HG03558 (cell line): ENCODE measurements around the gene ZNF845.
"Not testable (repeated sequence)": the region's sequence is repeated elsewhere in the genome, so short reads cannot be mapped to it uniquely, and the experiment has no call there.

Source experiments
- ATAC-seq: cut with Tn5 transposase; IDR thresholded peaks from one replicate; pipeline ENCODE4 v1.9.1; 2021; ENCODE audit warnings: moderate number of reproducible peaks; ENCODE audit not compliant: unreplicated experiment; ENCODE audit errors: extremely low read depth

ZNF845 gene

GRCh38 chr19:53374288-53374687 lies 40.7 kb downstream of the ZNF845 start:
- no peak for ATAC-seq

- no peak for ATAC-seq
These were observed 41.2 kb downstream of the ZNF845 start for GRCh38 chr19:53374743-53375142.

GRCh38 chr19:53381376-53381775 lies 47.8 kb downstream of the ZNF845 start:
- no peak for ATAC-seq

GRCh38 chr19:53388168-53388567 lies 54.6 kb downstream of the ZNF845 start:
- no peak for ATAC-seq

- no peak for ATAC-seq
These were observed 55.4 kb downstream of the ZNF845 start for GRCh38 chr19:53388904-53389303.

GRCh38 chr19:53389571-53389970 lies 56.0 kb downstream of the ZNF845 start:
- ATAC-seq: no peak

GRCh38 chr19:53389978-53390377 lies 56.4 kb downstream of the ZNF845 start:
- no peak for ATAC-seq

- ATAC-seq: no peak
These were observed 61.0 kb downstream of the ZNF845 start for GRCh38 chr19:53394522-53394973.

GRCh38 chr19:53394974-53395839 lies 61.7 kb downstream of the ZNF845 start, which contains the start of gene ZNF765:
ZNF765 (plus strand) TSS chr19:53395149; CDS start chr19:53398016, 2,867 bp downstream.
- peak; percentile 61 for ATAC-seq

- ATAC-seq: not testable (repeated sequence)
These were observed 62.4 kb downstream of the ZNF845 start for GRCh38 chr19:53395840-53396524.

GRCh38 chr19:53396525-53396868 lies 62.9 kb downstream of the ZNF845 start:
- no peak for ATAC-seq

- not testable (repeated sequence) for ATAC-seq
These were observed 64.4 kb downstream of the ZNF845 start for GRCh38 chr19:53397918-53398317.
